22Rv1 (cell line): ENCODE measurements around the gene CTNNA1.

Experiments used
- H3K27ac ChIP-seq: fragments of 450-650 bp; 2 replicates; pipeline ENCODE4 v1.5.1; 2017
- ZFX ChIP-seq: fragments of 450-650 bp; IDR thresholded peaks from 2 replicates; pipeline ENCODE4 v1.6.1; 2017; ENCODE audit warnings: antibody characterized with exemption, borderline replicate concordance
- TF ChIP-seq, protein P1 (sequence below): fragments of 450-650 bp; IDR thresholded peaks from 2 replicates; pipeline ENCODE4 v1.5.1; 2017; ENCODE audit warnings: mild to moderate bottlenecking

Gene CTNNA1

DNA sequence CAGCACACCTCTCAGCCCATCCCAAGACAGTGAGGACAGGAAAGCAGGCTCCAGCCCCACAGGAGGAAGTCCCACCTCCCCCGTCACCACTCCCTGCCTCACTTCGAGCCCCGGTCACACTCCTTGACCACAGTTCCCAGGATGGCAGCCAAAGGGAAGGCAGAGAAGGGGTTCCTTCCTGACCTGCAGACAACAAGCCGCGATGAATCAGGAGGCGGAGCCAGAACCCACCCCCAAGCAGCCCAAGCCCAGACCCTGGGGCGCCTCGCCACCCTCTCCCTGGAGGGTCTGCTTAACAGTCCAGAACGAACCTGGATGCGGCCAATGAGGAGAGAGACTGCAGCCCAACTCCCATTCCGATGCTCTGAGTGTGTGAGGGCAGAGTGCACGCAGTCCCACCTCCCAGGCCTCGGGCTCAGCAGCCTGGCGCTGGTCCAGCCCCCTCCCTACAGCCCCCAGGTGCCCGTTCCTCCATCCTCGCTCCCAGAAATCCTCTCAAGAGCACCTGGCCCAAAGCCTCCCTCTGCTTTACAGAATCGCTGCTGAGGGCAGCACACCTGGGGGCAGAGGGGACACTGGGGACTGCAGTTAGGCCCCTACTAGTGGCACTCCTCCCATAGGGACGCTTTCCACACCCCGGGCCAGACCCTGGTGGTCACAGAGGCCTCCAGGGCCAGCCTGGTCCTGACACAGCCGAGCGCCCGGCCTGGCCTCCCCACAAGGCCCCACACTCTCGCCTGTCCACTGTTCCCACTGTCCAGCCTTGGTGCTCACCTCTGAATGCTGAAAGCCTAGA, 191.5 kb downstream of the CTNNA1 start:
- H3K27ac ChIP-seq = no peak overlapping the region
- no peak for TF ChIP-seq ZFX
- TF ChIP-seq, protein P1, sequence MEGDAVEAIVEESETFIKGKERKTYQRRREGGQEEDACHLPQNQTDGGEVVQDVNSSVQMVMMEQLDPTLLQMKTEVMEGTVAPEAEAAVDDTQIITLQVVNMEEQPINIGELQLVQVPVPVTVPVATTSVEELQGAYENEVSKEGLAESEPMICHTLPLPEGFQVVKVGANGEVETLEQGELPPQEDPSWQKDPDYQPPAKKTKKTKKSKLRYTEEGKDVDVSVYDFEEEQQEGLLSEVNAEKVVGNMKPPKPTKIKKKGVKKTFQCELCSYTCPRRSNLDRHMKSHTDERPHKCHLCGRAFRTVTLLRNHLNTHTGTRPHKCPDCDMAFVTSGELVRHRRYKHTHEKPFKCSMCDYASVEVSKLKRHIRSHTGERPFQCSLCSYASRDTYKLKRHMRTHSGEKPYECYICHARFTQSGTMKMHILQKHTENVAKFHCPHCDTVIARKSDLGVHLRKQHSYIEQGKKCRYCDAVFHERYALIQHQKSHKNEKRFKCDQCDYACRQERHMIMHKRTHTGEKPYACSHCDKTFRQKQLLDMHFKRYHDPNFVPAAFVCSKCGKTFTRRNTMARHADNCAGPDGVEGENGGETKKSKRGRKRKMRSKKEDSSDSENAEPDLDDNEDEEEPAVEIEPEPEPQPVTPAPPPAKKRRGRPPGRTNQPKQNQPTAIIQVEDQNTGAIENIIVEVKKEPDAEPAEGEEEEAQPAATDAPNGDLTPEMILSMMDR = no peak

DNA sequence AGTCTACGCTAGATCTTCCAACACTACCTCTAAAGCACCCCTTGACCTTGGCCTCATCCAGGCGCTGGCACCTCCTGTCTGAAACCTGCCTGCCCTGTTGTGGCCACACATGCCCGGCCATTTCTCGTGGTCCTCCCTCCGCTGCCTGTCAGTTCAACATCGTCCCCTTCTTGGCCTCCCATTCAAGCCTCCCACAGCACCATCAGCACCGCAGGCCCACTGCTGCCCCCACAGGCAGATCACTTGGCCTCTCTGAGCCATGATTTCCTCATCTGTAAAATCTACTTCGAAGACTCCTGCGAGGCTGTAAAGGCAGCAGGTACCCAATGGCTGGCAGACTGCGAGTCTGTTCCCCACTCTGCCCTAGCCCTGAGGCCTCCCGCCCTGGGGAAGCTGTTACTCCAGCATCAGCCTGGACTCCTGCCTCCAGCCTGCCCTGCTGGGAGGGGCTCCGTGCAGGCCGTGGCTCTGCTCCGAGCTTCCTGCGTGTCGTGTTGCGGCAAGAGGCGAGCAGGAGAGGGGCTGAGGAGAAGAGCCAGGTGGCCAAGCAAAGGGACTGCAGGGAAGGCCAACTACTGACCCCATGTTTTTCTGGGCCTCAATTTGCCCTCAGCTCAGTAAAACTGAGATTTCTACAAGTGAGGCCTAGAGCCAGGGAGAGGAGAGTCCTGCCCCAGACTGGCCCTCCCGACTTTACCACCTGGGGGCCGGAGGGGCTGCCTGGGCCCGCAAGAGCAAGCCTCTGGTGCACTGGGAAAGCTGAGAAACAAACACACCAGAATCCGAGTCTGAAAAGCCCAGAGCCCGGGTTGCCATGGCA, 192.4 kb downstream of the CTNNA1 start:
- no peak overlapping the region for H3K27ac ChIP-seq
- no peak for TF ChIP-seq ZFX
- TF ChIP-seq, protein P1 = 0 out of 2 replicates have a peak, but pooled peaks have one; percentile 21

DNA sequence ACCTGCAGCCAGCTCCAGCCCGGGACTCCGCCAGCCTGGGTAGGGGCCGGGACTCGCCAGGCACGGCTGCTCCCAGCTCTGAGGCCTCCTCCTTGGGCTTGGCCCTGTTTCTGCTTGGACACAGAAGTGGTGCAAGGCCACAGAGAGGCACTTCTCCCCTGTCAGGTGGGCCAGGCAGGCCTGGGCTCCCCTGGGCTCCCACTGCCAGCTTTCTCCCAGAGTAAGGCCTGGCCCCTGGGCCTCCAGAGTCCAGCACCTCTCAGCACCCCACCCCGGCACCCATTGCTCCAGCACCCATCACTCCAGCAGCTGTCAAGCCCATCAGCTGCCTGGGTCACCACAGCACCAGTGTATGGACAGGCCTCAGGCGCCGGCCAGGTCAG, 193.0 kb downstream of the CTNNA1 start:
- no peak overlapping the region for H3K27ac ChIP-seq
- TF ChIP-seq, protein P1 = no peak
- no peak for TF ChIP-seq ZFX

DNA sequence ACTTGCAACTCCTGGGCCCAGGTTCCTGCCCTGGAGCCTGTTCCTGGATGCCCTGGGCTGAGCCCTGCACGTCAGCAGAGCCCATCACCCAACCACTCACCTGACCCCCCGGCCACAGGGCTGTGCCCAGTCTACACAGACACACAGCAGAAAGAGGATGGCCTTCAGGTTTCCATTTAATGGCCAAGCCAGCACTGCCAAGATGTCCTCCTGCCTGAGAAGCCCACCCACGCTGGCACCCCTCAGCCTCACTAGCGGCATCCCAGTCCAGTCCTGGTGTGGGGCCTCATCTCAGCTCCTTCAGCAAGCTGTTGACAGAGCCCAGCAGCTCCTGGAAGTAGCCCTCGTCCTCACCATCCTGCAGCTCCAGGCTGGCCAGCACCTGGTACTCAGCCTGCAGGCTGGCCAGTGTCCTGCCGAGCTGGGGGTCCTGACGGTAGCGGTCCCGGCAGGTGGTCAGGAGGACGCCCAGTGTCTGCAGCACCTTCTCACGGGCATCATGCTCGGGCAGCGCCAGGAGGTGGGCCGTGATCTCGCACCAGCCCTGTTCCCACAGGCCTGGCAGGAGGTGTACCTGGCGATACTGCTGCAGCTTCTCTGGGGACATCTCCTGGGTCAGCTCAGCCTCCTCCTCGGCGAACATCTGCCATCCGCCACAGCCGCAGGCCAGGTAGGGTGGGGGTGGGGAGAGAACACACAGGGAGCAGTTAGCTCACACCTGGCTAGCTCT, 193.8 kb downstream of the CTNNA1 start:
- TF ChIP-seq ZFX = no peak
- TF ChIP-seq, protein P1 = no peak
- no peak overlapping the region for H3K27ac ChIP-seq

DNA sequence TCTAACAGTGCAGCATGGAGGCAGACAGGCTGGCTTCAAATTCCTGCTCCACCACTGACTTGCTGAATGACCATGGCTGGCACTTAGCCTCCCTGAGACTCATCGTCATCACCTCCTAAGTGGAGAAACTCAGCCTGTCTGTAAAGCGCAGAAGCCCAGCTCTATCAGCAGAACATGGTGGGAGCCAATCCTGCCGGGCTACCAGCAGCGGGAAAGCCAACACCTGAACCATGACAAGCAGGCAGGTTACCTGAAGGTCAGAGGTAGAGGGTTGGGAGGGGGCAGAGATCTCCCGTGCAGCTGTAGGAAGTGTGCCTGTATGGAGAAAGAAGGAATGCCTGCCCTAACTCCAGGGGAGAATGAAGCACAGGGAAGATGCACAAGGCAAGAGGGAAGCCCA, 194.6 kb downstream of the CTNNA1 start:
- no peak overlapping the region for H3K27ac ChIP-seq
- no peak for TF ChIP-seq ZFX
- TF ChIP-seq, protein P1 = no peak

DNA sequence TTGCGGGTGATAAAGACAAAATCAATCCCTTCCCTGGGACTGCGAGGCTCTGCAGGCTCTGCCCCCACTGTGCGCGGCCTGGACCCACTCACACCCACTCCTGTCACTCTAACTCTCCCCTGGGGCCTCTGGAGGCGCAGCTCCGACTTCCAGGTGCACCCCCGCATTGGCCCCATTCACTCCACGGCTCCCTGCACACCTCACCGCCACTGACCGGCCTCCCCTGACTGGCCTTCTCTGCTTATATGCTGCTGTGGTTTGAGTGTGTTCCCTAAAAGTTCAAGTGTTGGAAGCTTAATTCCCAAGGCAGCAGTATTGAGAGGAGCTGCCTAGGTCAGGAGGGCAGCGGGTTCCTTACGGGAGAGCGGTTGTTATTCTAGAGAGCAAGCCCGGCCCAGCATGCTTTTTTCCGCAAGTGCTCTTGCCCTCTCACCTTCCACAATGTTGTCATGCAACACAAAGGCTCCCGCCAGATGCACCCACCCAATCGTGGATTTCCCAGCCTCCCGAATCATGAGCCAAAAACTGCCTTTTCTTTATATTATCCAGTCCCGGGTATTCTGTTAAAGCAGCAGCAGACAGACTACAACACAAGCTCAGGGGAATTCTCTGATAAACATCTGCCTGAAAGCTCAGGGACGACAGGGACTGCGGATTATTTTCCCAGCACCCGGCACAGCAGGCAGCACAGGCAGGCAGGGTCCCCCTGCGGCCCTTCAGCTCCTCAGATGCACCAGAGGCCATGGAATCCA, 195.4 kb downstream of the CTNNA1 start:
- TF ChIP-seq ZFX = no peak
- TF ChIP-seq, protein P1 = no peak
- H3K27ac ChIP-seq = no peak overlapping the region
